Islet precursor cell (in vitro differentiated cells): ENCODE data around the gene SNRK.

Source experiments
- DNase-seq: peaks from one replicate; pipeline ENCODE4 v3.0.0-alpha.2; 2018

The SNRK gene, protein sequence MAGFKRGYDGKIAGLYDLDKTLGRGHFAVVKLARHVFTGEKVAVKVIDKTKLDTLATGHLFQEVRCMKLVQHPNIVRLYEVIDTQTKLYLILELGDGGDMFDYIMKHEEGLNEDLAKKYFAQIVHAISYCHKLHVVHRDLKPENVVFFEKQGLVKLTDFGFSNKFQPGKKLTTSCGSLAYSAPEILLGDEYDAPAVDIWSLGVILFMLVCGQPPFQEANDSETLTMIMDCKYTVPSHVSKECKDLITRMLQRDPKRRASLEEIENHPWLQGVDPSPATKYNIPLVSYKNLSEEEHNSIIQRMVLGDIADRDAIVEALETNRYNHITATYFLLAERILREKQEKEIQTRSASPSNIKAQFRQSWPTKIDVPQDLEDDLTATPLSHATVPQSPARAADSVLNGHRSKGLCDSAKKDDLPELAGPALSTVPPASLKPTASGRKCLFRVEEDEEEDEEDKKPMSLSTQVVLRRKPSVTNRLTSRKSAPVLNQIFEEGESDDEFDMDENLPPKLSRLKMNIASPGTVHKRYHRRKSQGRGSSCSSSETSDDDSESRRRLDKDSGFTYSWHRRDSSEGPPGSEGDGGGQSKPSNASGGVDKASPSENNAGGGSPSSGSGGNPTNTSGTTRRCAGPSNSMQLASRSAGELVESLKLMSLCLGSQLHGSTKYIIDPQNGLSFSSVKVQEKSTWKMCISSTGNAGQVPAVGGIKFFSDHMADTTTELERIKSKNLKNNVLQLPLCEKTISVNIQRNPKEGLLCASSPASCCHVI

DNA sequence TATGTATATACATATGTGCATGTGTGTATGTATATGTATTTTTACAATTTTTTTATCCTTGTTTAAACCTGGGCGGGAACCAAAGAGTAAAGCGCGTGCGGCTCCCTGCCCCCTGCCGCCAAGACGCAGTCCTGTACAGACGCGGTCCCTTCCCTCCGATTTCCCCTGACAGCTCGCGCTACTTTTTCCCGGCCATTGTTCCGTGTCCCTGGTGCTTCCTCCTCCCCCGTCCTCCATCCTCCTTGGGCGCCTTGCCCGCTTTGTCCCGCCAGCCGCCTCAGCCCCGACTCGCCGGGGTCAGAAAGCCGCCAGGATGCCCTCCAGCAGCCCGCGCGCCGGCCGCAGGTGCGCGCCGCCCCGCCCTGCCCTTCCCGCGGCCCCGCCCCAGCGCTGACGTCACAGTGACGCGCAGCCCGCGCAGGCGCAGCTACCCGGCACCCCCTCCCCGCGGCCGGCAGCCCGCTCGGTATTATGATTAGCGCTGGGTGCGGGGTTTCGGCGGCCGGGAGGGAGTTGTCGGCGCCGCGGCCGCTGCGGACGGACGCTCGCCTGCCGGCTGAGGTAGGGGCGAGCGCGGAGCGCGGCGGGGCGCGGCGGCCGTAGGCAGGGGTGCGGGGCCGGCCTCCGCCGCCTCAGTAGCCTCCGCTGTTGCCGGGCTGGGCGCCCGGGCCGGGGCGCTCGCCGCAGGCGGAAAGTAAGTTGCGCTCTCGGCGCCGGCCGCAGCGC, at the start of gene SNRK:
TSS of gene SNRK (plus strand) at position 426 of the 726 bp plus-strand sequence. CDS start 16,664 bp downstream, outside the sequence.
- DNase-seq = peak; percentile 90

DNA sequence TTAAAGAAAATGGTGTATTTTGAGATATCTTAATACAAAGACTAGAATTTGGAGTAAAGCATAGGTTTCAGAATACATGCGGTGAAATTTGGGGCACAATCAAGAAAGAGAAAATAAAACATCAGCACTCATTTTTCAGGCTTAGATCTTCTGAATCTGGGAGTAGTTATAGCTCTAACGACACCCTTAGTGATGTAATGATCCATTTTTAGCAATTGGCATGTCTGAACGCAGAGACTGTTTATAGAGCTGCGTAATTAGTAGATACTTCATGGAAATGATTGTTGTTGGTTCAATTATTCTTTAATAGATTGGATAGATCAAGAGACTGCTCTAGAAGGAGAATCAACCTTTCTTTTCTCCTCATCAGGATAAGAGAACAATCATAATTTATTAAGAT, 47.5 kb upstream of the SNRK start:
- DNase-seq = no peak

DNA sequence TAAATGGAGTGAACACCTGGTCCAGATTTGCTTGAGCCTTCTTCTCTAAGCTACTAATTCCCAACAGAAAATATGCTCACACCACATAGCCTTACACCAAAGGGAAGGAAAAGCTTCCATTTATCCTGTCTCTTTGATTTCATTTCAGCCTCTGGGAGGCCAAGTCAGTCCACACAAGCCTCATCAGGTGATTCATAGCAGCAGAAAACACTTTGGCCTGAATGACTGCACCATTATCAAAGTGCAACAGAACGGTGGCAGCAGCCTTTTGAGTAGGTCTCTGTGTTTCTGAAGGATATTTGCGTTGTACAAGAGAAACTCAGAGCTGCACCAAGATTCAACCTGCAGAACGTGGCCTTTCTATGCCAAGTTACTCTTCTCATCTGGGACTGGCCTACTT, 46.6 kb upstream of the SNRK start:
- no peak for DNase-seq

DNA sequence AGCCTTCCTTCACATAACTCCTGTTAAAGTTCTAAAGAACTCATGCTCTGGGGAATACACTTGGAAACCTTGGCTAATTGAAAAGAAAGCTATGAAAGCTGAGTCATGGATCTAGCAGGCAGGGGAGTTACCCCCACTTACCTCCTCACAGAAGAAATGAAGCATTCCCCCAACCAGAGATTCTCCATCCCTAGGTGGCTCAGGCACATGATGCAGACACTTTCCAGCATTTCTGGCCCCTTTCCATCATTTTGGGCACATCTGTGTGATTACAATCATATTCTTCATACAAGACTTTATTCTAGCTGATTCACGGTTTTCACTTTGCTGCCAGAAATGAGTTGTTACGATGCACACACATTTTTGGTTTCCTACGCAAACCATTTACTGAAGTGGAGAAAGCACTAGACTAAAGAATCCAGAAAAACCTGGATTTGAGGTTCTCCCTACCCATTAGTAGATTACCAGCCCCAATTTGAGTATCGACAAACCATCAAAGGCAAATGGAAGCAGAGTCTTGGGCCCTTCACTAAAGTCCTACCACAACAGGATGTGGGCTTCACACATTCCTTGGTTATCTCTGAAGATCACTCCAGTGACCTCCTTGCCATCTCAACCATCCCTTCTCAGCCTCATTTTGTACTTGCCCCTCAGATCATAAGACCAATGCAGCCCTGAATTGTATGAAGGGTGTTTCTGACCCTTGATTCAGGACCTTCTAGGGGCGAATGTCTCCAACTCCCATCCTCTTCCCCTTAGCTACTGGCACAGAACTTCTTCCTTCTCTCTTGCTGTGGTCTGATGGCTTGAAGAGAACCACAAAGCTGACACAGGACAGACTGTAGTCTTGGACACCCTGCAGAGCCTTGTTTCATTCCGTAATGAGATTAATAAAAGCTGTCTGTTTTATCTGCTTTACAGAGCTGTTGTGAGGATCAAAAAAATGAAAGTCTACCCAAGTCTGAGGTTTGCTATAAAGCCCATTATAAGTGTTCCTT, 42.5 kb upstream of the SNRK start:
- no peak for DNase-seq

DNA sequence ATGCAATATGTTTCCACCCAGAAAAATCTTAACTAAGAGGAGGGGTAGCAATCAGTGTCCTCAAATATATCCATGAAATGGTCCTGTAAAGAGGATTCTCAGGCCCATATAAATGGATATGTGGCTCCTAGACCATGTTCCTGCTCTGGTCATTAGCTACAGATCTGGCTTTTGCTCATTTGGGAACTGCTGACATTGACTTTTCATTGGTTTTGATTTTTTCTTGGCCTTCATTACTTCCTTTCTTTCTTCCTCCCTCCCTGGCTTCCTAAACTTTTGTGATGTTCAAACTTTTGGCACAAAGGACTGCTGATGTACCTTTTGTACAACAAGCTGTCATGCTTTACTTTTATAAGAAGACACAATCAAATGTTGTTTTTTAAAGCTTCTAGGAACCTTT, 41.6 kb upstream of the SNRK start:
- DNase-seq = no peak

DNA sequence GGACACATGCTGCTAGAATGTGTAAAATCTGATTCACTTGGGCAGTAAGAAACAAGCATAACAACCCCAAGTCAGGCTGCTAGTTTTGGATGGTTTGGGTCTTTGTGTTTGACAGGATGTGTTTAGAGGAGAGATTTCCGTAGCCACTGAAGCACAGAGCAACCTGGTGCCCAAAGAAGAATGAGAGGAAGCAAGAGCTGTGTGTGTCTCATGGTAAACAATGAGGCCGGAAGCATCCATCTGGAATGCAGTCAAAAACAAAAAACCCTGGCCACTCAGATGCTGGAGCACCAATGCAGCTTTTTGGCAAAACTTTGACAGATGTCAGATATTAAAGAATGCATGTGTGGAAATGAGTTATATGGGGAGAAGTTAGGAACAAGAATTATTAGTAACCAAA, 39.4 kb upstream of the SNRK start:
- DNase-seq = no peak

DNA sequence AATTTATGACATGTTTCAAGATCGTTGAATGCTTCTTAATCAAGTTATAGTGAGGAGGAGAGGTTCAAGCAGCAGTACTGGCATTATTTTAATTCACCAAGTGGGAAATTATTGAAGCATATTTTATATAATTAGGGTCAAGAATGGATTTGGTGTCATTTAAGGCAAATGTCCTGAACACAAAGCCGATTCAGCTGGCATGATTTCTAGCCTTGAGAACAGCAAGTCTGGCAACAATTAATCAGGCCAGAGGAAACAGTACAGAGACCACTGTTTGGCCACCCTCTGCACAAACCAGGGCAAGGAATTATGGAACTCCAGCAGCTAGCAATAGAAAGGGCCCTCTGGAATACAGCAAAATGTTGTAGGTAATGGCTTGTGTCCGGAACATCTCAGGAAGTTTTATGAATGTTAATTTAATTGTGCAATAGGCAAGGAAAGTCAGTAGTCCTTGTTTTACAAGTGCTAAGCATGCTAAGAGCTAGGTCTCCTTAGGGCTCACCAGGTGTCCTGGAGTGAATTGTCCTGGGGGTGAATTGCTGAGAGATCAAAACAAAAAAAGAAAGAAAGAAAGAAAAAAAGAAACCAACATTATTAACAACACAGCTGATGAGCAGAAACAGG, 38.7 kb upstream of the SNRK start:
- DNase-seq = no peak

DNA sequence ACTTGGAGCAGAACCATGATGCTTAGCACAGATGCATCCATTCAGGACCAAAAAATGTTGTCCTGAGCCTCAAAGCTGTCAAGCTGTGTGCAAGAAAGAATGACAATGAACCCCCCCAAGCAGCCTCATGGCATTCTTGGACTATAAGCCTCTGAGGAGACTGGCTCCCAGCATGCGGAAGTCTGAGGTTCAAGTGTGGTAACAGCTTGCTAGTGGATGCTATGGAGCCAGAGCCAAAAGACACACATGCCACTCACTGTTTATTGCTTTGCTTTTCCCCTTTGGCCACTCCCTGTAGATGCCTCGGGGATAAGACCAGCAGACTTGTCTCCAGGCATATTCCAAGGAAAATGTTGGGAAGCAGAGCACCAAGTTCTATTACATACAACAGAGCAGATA, 38.2 kb upstream of the SNRK start:
- no peak for DNase-seq

DNA sequence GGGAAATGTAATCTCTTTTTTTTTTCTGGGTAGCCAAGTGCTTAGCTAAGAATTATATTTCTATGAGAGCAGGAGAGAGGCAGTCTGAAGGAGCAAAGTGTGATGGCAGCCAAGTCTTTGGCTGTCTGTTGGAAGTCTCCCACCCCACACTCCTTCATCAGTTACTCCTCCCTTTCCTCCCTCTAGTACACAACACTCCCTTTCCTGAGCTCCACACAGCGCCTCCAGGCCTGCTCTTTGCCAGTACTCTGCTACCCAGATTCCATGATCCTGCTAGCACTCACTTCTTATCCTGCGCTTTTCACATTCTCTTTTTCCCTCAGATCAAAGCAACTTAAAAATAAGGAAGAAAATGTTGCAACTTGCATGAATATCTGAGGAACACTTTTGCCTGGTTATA, 37.4 kb upstream of the SNRK start:
- no peak for DNase-seq

DNA sequence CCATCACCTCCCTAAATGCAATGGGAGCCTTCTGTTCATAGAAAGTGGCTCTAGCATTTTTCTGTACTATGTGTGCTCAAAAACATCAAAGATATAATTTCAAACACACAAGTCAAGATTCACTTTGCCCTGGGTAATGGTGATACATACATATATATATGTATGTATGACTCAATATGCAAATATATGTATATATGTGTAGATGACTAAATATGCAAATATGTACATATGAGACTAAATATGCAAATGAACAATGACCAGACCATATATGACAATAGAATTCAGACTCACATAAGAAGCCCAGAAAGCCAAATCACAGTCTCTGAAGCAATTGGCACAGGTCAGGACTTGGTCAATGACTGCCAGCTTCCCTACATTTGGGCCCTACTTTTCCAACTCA, 36.9 kb upstream of the SNRK start:
- DNase-seq = no peak

DNA sequence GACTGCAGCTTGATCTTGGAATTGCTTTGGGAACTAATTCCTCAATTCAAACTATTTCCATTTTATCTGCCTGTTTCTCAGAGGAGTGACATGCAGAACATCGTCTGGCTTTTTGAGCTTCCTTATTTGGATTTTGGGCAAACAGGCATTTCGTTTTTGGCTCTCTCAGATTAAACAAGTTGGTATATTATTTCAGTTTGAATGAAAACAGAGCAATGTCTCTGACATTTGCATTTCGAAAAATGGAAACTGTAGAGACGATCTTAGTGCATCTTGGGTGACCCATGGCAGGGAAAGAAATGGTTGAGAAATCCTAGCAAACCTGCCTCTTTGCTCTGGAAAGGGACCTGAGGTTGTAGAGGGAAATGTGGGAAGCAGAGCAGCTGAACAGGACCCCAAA, 33.0 kb upstream of the SNRK start:
- DNase-seq = no peak

DNA sequence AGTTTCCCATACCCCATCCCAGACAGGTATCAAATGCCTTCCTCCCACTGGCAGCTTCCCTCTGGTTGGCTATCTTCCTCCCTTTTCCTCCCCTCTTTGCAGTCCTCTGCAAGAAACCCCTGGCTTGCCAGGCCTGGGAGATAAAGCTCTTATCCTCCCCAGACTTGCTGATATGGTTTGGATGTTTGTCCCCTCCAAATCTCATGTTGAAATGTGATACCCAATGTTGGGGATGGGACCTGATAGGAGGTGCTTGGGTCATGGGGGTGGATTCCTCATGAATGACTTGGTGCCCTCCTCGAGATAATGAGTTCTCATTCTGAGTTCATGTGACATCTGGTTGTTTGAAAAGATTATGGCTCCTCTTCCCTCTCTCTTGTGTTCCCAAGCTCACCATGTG, 32.2 kb upstream of the SNRK start:
- DNase-seq = no peak

DNA sequence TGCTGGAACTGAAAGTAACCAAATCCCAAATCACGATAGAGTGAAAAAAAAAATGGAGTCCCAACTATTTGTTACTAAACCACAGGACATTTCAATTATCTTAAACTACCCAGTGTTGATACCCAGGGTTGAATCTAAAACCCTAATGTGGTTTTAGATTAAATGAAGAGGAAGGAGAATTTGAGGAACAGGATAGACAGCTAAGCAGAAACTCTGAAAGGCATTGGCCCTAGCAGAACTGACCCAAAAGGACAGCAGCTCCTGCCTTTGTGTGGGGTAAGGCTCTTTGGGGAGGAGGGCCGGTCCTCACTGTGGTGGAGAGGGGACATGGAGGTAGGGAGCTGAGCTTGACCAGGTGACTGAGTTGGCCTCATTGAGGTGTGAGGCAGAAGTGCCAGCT, 30.7 kb upstream of the SNRK start:
- DNase-seq = no peak

DNA sequence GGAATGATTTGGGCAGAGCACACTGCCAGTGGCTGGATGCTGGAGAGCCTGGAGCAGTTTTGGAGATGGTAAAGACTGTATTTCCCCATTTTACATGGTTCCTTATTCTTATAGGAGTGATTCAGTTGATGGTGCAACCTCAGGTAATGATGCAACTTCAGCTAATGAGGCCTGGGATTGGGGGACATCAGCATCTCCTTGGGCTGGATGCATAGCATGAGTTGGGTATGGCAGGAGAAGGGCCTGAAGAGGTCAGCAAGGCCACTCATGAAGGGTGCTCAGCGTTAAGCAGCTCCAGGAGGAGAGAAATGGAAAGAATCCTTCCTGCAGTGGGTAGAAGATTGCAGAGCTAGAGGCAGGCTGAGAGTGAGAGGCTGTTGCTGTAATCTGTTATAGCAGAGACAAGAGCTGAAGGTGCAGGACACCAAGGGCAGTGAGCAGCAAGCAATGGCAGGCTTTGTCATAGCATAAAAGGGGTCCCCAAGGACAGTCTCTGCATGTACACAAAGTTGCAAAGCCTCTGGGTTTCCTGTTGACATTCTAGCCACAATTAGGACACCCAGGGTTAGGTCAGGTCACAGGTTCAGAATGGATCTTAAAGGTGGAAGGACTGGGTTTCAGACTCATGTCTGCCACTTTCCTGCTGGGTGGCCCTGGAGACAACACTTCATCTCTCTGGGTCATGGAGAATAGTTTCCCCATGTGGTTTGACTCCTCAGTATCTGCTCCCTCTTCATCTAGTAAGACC, 29.5 kb upstream of the SNRK start:
- DNase-seq = no peak

DNA sequence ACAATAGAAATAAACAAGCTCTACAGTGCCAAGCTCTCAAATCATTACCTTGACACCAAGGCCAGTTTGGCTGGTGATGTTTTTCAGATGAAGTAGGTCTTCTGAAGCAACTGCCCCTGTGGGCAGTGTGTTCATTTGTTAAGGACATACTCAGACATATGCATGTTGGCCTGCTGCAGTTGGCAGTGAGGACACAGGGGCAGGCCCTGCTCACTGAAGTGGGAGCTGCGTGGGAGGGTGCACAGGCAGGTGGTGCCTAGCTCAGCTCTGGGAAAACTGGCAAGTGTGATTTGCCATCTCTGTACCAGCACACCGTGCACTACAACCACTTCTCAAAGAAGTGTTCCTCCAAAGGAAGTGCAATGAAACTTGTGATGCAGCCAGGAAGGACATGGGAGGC, 28.5 kb upstream of the SNRK start:
- DNase-seq = no peak

DNA sequence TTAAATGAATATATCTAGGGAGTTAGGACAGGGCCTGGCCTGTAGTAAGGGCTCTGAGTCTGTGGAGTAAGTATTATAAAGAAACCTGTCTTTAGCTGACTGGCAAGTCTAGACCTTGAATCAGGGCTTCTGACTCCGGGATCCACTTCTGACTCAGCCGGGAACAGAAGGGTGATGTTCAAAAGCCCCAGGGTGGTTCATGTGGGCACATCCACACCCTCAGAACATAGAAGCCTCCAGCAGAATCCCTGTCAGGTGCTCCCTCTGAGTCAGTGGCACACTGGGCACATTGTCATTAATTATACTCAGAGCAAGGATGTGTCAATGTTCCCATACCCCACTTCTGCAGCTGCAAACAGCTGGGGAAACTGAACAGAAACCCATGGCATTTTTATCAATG, 26.7 kb upstream of the SNRK start:
- no peak for DNase-seq

DNA sequence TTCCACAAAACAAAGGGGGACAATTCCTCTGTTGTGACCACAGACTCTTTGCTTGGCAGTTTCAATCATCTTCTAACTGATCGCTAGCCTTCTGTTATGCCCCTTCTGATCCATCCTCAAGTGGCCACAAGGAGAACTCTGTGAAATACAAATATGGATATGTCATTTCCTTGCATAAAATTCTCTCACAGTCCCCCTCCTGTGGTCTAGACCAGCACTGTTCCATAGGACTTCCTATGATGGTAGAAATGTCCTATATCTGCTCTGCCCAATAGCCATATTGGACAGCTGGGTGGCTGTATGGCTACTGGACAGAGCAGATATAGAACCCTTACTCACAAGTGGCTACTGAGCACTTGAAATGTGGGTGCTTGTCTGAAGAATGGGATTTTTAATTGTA, 25.9 kb upstream of the SNRK start:
- no peak for DNase-seq

DNA sequence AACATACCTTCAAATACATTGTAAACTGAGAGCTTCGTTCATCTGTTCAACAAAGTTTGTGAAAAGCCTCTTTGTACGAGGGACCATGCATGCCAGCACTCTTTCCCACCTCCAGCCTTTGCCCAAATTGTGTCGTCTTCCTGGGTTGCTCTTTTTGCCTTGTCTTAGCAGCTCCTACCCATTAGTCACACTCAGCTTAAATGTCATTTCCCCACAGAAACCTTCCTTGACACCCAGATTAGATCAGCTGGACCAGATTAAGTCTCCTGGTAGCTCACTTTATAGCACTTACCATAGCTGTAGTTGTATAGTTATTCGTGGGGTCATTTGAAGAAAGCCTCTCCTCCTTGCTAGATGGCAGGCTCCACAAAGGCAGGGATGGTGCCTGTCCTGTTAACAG, 24.1 kb upstream of the SNRK start:
- no peak for DNase-seq

DNA sequence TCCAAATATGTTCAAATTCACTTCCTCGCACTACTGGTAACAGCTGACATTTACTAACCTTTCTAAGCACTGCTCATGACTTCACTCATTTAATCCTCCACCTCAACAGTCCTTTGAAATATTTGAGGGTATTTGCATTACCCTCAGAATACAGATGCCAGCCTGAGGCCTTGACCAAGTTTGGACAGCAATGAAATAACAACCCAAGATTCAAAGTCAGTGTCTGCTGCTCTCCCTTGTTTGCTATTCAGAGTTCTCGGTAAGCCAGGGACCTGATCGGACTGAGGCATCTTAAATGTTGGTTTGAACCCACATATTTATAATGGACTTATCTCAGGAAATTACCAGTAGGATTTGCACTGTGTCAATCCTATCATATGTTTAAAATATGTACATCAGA, 19.9 kb upstream of the SNRK start:
- DNase-seq = no peak

DNA sequence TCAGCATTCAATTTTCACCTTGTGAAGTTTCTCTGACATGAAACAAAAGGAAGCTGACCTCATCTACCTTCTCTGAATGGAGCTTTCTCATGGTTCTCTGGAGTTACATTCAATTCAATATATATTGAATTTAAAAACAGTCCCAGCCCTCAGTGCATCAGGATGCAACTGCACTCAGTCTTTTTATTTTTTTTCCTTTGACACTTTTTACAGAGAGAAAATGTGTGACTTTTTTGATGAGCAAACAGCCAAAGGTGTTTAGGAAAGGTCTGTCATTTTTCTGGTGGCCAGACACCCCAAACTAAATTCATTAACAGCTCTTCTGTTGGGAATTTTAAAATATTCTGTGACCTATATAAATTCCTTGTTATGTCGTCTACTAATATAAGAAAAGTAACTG, 19.3 kb upstream of the SNRK start:
- DNase-seq = no peak

DNA sequence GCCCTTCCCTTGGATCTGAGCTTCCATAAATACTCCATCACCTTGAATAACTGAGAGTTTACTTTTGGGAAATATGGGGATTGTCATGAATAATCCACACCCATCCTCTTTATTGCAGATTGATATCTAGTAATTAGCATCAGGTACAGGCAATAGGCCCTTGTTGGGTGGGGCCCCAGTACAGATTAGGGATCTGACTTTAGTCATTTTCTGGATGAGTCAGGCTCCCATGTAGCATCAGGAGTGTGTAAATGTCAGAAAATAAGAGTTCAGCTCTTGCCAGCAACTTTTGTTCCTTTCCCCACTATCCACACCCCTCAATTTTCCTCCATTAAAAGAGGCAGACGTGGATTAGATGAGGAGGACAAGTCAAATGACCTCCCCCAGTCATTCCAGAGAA, 17.7 kb upstream of the SNRK start:
- no peak for DNase-seq
